Mucosa of stomach (tissue), 1 donor: ENCODE results near the gene KLHDC8A.
"Not testable (repeated sequence)": the region's sequence is repeated elsewhere in the genome, so short reads cannot be mapped to it uniquely, and the experiment has no call there.

Experiments used
- H3K27me3 ChIP-seq: one replicate; pipeline ENCODE4 v1.7.0; 2013; ENCODE audit warnings: mild to moderate bottlenecking, low read length; ENCODE audit not compliant: control insufficient read depth, insufficient read depth
- H3K36me3 ChIP-seq: one replicate; pipeline ENCODE4 v1.7.0; 2013; ENCODE audit warnings: low read length; ENCODE audit not compliant: control insufficient read depth, insufficient read depth
- H3K4me1 ChIP-seq: one replicate; pipeline ENCODE4 v1.7.0; 2013; ENCODE audit warnings: mild to moderate bottlenecking, low read length; ENCODE audit not compliant: control insufficient read depth, insufficient read depth
- H3K4me3 ChIP-seq: one replicate; pipeline ENCODE4 v1.7.0; 2013; ENCODE audit warnings: low read length
- H3K9ac ChIP-seq: one replicate; pipeline ENCODE4 v1.7.0; 2013; ENCODE audit warnings: mild to moderate bottlenecking, low read length, moderate library complexity
- H3K9me3 ChIP-seq: one replicate; pipeline ENCODE4 v1.7.0; 2013; ENCODE audit warnings: mild to moderate bottlenecking, low read length, moderate library complexity; ENCODE audit not compliant: control insufficient read depth
- donor health status: Pancreatic carcinoma.

KLHDC8A gene

DNA sequence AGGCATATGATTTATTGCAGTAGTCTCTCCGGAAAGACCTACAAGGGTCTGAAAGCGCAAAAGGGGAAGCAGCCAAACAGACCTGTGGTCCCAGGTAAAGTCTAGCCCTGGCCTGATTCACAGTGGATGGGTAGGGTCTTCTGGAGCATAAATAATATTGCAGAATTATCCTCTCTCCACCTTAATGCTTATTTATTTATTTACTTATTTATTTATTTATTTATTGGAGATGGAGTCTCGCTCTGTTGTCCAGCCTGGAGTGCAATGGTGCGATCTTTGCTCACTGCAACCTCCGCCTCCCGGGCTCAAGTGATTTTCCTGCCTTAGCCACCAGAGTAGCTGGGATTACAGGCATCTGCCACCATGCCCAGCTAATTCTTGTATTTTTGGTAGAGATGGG, 11.8 kb upstream of the KLHDC8A start:
- H3K9ac ChIP-seq, result no peak overlapping the region
- H3K4me1 ChIP-seq, result peaks cover 20% of the 10 kb centered on the region
- H3K4me3 ChIP-seq, result no peak overlapping the region
- no peaks in the 10 kb centered on the region for H3K36me3 ChIP-seq
- H3K9me3 ChIP-seq, result no peaks in the 10 kb centered on the region
- no peaks in the 10 kb centered on the region for H3K27me3 ChIP-seq

DNA sequence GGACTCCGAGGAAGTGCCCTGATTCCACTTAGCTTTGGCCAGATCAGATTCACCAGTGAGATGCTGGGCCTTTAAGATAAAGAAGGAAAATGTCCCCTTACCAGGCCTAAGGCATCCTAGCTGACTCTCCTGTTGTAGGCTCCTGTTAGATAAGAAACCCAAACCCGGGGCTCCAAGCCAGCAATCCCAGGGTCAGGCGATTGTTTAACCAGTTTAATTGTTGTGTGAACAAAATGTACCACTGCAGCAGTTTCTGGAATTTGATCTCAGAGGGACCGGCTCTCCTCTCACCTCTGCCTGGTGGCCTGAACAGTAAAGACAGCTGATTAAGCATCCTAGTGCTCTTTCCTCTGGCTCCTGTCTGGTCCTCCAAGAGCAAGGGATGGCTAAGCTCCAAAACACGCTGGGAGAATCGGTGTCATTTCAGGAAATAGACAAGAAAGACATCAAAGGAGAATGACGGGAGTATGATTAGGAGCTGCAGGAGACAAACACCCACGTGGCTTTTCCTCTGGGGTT, 9.3 kb upstream of the KLHDC8A start:
- Histone ChIP-seq H3K36me3 (no peaks in the 10 kb centered on the region), H3K9me3 (no peaks in the 10 kb centered on the region), H3K27me3 (no peaks in the 10 kb centered on the region), H3K9ac (no peak overlapping the region), H3K4me3 (no peak overlapping the region), H3K4me1 (peaks cover 16% of the 10 kb centered on the region)

DNA sequence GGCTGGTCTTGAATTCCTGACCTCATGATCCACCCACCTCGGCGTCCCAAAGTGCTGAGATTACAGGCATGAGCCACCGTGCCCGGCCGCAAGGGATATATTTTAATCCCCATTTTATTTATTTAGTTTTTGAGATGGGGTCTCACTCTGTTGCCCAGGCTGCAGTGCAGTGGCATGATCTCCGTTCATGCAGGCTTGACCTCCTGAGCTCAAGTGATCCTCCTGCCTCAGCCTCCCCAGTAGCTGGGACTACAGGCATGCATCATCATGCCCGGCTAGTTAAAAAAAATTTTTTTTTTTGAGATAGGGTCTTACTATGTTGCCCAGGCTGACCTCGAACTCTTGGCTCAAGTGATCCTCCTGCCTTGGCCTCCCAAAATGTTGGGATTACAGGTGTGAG, 8.4 kb upstream of the KLHDC8A start:
- not testable (repeated sequence) for H3K27me3 ChIP-seq, H3K4me1 ChIP-seq, H3K4me3 ChIP-seq, H3K9ac ChIP-seq, H3K9me3 ChIP-seq, H3K36me3 ChIP-seq

DNA sequence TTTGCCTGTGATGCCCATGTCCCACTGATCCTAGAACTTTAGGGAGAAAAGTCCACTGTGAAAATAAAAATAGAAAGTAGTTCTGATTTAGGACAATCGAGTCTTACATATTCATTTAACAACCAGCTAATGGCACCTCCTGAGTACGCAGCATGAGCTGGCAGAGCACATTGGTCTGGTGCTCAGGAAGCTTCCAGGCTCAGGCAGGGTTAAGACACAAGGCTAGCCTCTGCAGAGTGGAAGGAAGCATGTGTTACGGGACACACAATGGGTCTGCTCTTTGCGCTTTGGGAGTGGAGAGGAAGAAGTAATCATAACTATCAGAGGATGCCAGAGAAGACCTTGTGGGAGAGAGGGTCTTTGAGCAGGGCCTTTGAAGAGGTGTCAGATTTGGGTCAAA, 4.2 kb upstream of the KLHDC8A start:
- Histone ChIP-seq H3K27me3 (no peaks in the 10 kb centered on the region), H3K4me1 (peaks cover 11% of the 10 kb centered on the region), H3K9ac (no peak overlapping the region), H3K4me3 (no peak overlapping the region), H3K9me3 (no peaks in the 10 kb centered on the region), H3K36me3 (no peaks in the 10 kb centered on the region)

DNA sequence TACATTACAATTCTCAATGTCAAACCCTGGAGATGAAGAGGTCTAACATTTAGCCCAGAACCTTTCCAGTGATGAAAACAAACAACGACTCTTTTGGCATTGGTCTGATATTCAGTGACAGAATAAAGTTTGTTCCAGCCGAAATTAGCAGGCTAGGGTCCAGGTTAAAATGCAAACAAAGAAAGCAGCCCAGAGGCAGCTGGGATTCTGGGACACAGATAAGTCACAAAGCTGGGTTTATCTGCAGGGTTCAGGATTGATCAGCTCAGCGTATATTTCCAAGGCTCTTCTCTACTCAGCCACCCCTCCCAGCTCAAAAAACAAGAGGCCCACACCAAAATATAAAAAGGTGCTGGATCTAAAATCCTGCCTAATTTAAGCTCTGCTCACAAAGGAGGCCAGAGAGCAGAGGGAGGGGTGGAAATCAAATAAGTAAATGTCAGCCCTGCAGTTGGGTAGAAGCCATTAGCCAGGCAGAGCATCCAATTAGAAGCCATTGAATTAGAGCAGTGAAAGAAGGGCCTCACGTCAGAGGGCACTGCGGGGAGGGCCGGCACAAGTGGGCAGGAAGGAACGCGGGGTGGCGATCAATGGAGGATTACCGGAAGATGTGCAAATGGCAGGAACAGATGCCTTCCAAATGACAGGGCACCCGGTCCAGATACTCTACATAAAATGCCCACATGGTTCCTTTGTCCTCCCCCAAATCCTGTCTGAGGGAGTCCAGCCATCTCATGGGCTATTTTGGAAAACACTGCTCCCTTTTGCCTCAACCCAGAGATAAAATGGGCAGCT, 3.2 kb upstream of the KLHDC8A start:
- H3K9ac ChIP-seq, result no peak overlapping the region
- no peaks in the 10 kb centered on the region for H3K27me3 ChIP-seq
- H3K4me3 ChIP-seq, result no peak overlapping the region

DNA sequence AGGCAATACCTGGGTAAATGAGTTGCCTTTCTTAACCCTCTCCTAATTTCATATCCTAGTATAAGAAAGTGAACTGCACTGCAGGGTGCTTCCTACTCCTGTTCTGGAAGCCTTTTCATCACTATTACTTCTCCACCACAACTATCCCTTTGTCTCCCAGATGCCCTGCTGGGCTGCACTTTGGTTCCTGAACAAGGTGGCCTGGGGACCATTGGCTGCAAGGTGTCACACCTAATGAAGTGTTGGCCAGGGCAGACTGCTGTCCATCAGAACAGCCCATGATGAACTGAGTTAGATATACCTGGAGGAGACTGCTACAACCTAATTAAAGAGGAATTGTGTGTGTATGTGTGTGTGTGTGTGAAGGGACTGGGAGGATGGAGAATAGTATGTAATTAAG, 1.9 kb upstream of the KLHDC8A start:
- no peak overlapping the region for H3K9ac ChIP-seq
- no peaks in the 10 kb centered on the region for H3K36me3 ChIP-seq
- H3K4me1 ChIP-seq, result peaks cover 30% of the 10 kb centered on the region

More for the DNA sequence above, 3.2 kb upstream of the KLHDC8A start:
- Histone ChIP-seq H3K4me1 (peaks cover 16% of the 10 kb centered on the region), H3K9me3 (no peaks in the 10 kb centered on the region), H3K36me3 (no peaks in the 10 kb centered on the region)

DNA sequence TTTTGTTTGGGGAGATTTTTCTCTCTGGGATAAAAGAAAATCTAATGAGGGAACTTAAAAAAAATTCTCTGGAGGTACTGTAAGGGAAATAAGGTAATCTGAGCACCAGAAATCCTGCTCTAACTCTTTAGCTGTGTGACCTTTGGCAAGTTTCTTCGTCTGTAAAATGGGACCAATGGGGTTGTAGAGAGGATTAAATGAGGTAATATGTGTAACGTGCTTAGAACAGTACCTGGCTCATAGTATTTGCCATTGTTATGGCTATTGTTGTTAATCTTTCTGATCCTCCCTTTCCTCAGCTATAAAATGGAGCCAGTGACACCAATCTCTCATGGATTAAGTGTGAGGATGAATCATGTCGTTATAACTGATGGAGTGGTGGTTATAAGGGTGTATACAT, 845 bp upstream of the KLHDC8A start:
- peaks cover 33% of the 10 kb centered on the region for H3K4me1 ChIP-seq
- no peaks in the 10 kb centered on the region for H3K27me3 ChIP-seq

More for the DNA sequence above, 1.9 kb upstream of the KLHDC8A start:
- H3K27me3 ChIP-seq, result no peaks in the 10 kb centered on the region
- H3K9me3 ChIP-seq, result no peaks in the 10 kb centered on the region
- no peak overlapping the region for H3K4me3 ChIP-seq

DNA sequence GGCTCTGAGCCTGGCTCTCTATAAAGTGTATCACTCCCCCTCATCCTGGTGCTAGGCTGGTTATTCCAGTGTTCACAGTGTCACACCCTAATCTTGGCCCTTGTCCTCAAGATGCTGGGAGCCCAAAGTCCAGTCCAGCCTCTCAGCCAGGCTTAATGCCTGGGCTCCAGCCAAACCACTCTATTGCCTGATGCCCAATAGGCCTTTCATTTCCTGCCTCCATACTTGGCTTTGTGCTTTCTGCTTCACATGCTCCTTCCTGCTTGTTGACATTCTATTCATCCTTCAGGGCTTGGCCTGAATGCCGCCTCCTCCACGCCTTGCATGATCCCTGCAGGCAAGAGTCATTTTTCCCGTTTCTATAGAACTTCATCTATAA, 1.7 kb downstream of the KLHDC8A start:
- Histone ChIP-seq H3K9me3 (no peaks in the 10 kb centered on the region), H3K9ac (no peak overlapping the region), H3K27me3 (no peaks in the 10 kb centered on the region), H3K36me3 (no peaks in the 10 kb centered on the region), H3K4me1 (peaks cover 39% of the 10 kb centered on the region), H3K4me3 (no peak overlapping the region)

More for the DNA sequence above, 845 bp upstream of the KLHDC8A start:
- no peaks in the 10 kb centered on the region for H3K9me3 ChIP-seq
- H3K36me3 ChIP-seq, result no peaks in the 10 kb centered on the region
- H3K4me3 ChIP-seq, result no peak overlapping the region
- H3K9ac ChIP-seq, result no peak overlapping the region

DNA sequence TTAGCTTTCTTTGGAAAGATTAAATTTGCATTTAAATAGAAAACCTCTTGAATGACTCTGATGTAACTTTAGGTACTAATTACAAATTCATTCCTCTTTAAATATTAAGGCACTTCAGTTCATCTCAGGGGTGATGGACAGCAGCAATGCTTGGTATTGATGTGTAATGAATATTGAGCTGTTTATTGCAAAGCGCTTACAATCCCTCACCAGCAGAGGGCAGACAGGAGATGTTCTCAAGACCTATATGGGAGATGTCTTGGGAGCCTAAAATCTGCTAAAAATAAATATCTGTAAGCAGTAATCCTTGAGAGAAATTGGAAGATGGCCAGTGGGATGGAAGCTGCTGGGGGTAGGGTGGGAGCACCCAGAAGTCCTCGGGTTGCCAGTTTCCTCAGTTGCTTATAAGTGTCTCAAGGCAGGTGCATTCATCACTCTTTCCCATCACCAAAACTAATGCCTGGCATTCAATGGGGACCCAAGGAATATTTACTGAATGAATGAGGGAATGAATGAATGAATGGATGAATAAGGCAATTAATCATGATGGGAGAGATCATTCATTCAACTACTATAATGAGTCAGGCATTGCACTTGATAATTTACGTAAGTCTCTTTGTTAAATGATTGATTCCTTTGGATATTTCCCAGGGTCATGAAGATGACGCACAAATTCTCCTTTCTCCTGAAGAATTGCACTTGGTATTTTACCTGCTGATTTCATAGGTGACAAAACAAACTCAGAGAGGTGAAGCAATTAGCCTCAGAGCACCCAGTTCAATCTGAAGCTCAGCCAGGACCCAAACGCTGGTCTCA, 2.3 kb downstream of the KLHDC8A start:
- H3K9ac ChIP-seq, result no peak overlapping the region
- no peak overlapping the region for H3K4me3 ChIP-seq
- H3K27me3 ChIP-seq, result no peaks in the 10 kb centered on the region
- H3K9me3 ChIP-seq, result no peaks in the 10 kb centered on the region
- peaks cover 39% of the 10 kb centered on the region for H3K4me1 ChIP-seq
- H3K36me3 ChIP-seq, result no peaks in the 10 kb centered on the region

DNA sequence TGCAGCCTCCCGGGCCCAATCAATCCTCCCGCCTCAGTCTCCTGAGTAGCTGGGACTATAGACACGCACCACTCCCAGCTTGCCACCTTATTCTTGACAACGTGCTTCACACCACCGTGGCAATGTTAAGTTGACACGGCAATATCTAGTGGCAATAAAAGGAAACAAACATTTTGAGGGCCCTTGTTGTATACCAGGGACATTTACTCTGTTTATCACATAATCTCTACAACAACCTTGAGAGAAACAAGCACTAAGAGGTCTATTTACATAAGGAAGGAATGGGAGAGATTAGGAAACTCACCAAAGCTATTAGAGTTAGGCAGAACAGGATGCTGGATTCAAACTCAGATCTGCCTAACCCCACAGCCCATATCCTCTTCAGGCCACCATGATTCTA, 3.1 kb downstream of the KLHDC8A start:
- Histone ChIP-seq H3K9me3 (no peaks in the 10 kb centered on the region), H3K9ac (no peak overlapping the region), H3K27me3 (no peaks in the 10 kb centered on the region), H3K4me1 (peaks cover 39% of the 10 kb centered on the region), H3K36me3 (no peaks in the 10 kb centered on the region), H3K4me3 (no peak overlapping the region)

DNA sequence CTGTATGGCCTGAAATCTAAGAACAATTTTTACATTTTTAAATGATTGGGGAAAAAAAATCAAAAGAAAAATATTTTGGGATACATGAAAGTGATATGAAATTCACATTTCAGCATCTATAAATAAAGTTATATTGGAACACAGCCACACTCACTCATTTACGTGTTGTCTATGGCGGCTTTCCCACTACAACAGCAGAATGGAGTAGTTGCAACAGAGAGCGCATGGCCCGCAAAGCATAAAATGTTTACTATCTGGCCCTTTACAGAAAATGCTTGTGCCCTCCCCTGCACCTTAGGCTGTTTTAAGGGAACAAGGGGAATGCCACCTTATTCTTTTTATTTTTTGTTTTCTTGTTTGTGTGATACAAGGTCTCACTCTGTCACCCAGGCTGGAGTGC, 3.5 kb downstream of the KLHDC8A start:
- no peak overlapping the region for H3K9ac ChIP-seq
- no peaks in the 10 kb centered on the region for H3K27me3 ChIP-seq
- H3K36me3 ChIP-seq, result no peaks in the 10 kb centered on the region
- no peaks in the 10 kb centered on the region for H3K9me3 ChIP-seq
- peaks cover 39% of the 10 kb centered on the region for H3K4me1 ChIP-seq
- no peak overlapping the region for H3K4me3 ChIP-seq

DNA sequence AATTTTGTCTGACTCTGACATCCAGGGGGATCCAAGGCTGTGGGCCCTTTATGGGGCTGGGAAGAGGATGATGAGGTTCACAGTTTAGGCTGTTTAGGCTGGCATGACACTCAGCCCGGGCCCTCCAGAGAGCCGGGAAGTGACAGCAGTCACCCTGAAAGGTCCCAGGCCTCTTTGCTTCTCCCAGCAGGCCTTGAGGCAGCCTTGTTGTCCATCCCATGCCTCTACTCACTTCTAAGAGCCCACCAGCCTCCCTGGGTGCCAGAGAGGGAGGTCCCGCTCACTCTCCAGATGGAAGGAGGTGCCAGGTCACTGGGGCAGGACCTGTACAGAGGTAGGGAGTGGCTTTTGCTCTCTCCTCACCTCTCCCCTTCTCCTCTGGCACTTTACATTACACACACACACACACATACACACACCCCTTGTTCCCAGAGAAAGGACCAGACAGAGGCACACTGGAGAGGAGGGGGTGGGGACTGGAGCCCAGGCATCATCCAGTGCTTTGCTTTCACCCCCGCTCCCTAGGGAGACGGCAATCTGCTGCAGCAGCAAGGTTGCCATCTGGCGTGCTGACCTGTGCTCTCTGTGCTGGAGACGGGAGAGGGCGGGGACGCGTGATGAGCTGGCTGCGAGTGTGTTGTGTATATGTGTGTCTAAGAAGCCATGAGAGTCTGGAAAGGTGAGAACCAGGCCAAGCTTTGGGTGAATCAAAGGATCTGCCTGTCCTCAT, 4.6 kb downstream of the KLHDC8A start:
- H3K4me1 ChIP-seq, result peaks cover 39% of the 10 kb centered on the region
- no peak overlapping the region for H3K4me3 ChIP-seq
- H3K36me3 ChIP-seq, result no peaks in the 10 kb centered on the region
- no peaks in the 10 kb centered on the region for H3K9me3 ChIP-seq
- no peak overlapping the region for H3K9ac ChIP-seq
- no peaks in the 10 kb centered on the region for H3K27me3 ChIP-seq
